HUES48 (cell line): Measurements from ENCODE around the gene TGFBI.
"Not testable (repeated sequence)": the region's sequence is repeated elsewhere in the genome, so short reads cannot be mapped to it uniquely, and the experiment has no call there.

ENCODE experiments used
- H3K27ac ChIP-seq: one replicate; pipeline ENCODE4 v1.7.0; 2013; ENCODE audit warnings: low read depth, low read length, inconsistent platforms
- H3K27me3 ChIP-seq: 2 replicates; pipeline ENCODE4 v1.6.1; 2013; ENCODE audit warnings: mild to moderate bottlenecking, low read length; ENCODE audit not compliant: control insufficient read depth, insufficient read depth
- H3K36me3 ChIP-seq: 2 replicates; pipeline ENCODE4 v1.6.1; 2013; ENCODE audit warnings: low read length; ENCODE audit not compliant: control insufficient read depth, insufficient read depth
- H3K4me1 ChIP-seq: 2 replicates; pipeline ENCODE4 v1.6.1; 2013; ENCODE audit warnings: mild to moderate bottlenecking, low read length; ENCODE audit not compliant: control insufficient read depth, insufficient read depth
- H3K4me3 ChIP-seq: 2 replicates; pipeline ENCODE4 v1.5.1; 2013; ENCODE audit warnings: mild to moderate bottlenecking, low read depth, low read length
- H3K9ac ChIP-seq: 2 replicates; pipeline ENCODE4 v1.6.1; 2013; ENCODE audit warnings: mild to moderate bottlenecking, low read depth, low read length, moderate library complexity
- H3K9me3 ChIP-seq: 2 replicates; pipeline ENCODE4 v1.6.1; 2013; ENCODE audit warnings: low read length; ENCODE audit not compliant: control insufficient read depth, insufficient read depth

Gene TGFBI

DNA sequence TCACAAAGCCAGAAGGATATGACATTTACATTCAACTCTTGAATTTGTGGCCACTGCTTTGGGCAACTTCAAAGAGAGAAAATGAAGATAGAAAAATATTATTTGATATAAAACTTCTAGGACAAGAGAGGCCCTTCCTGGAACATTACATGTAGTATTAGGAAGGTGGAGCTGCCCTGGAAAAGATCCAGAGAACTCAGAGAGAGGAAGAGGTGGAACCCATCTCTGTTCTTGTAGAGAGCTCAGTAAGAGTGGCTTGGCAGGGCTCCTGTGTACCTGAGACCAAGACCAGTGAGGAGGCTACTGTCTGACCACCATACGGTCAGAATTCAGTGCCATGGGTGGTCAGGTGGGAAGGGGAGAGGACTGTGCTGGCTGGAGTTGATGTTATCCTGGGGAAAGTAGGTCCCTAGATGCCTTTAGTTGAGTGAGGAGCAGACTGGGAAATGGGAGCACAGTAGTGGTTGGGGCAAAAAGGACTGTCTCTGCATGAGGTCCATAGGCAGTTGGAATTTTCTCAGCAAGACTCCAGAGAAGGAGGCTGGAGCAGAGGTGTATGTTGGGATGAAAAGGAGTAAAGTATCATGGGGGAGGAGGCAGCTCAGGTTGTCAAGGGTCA is 7.6 kb downstream of the TGFBI start:
- H3K4me1 ChIP-seq, result no peaks in the 10 kb centered on the region
- no peaks in the 10 kb centered on the region for H3K9me3 ChIP-seq
- no peak overlapping the region for H3K9ac ChIP-seq
- H3K4me3 ChIP-seq, result no peak overlapping the region
- no peak overlapping the region for H3K27ac ChIP-seq
- H3K27me3 ChIP-seq, result peaks cover 3% of the 10 kb centered on the region; the same call in 1 of the 2 replicates
- no peaks in the 10 kb centered on the region for H3K36me3 ChIP-seq

DNA sequence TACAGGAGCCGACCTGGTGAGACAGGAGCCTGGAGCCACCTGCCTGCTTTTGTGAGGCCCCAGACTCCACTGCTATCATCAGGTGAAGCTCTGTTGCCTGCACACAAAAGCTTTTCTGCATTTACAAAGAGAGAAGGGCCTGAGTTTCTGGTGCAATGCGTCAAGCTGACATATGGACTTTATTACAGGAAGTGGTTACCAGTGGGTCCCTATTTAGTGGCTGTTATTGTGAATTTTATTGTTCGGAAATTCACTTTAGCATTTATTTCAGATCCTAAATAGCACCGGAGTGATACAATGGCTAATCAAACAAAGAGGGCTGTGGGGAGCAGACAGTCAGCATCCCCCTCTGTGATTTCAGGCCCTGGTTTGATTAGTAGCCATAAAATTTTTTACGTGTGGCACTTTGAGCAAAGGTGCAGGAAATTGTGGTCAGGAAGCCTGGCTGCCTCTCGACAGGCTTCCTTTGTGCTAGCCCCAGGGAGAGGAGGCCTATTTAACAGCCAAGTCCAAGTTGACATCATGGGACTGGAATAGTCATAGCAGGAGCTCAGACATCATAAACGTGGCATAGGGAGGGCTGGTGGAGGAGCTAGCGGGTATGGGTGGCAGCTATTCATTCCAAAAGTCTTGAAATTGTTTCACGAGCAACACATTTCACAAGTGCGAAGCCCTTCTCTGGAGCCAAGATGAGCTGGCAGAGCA is 8.4 kb downstream of the TGFBI start:
- H3K27me3 ChIP-seq, result no peaks in the 10 kb centered on the region
- H3K4me1 ChIP-seq, result 0 out of 2 replicates have a peak, but pooled peaks cover under 1% of the 10 kb centered on the region
- no peaks in the 10 kb centered on the region for H3K36me3 ChIP-seq
- no peaks in the 10 kb centered on the region for H3K9me3 ChIP-seq
- H3K27ac ChIP-seq, result no peak overlapping the region
- H3K4me3 ChIP-seq, result no peak overlapping the region
- no peak overlapping the region for H3K9ac ChIP-seq

DNA sequence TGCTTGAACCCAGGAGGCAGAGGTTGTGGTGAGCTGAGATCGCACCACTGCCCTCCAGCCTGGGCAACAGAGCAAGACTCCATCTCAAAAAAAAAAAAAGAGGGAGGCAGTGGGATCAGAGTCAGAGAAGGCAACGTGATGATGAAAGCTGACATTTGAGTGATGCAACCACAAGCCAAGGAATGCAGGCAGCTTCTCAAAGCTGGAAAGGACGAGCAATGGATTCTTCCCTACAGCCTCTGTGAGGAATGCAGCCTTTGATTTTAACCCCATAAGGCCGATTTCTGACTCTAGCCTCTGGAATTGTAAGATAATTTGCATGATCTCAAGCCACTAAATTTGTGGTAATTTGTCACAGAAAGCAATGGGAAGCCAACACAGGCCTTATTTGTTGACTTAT is 9.8 kb downstream of the TGFBI start:
- H3K27me3 ChIP-seq, result no peaks in the 10 kb centered on the region
- H3K9ac ChIP-seq, result no peak overlapping the region

DNA sequence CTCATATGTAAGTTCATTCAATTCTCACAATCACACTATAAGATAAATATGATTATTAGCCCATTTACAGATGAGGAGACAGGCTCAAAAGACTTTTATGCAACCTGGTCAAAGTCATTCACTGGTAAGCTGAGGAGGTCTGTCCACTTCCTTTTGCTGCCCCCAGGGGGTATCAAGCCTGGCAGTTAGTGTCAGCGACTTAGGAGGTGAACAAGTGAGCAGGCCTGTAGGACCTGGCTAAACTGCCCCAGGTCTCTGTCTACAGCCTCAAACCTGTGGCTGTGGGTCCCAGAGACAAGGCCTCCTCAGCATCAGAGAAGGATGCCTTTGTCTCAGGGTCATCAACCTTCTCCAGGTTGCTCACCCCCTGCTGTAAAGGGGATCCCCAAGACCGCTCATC is 10.4 kb downstream of the TGFBI start:
- H3K36me3 ChIP-seq, result no peaks in the 10 kb centered on the region
- no peak overlapping the region for H3K27ac ChIP-seq
- H3K4me1 ChIP-seq, result 0 out of 2 replicates have a peak, but pooled peaks cover 6% of the 10 kb centered on the region
- no peaks in the 10 kb centered on the region for H3K9me3 ChIP-seq
- H3K9ac ChIP-seq, result no peak overlapping the region
- H3K27me3 ChIP-seq, result no peaks in the 10 kb centered on the region
- no peak overlapping the region for H3K4me3 ChIP-seq

More for the DNA sequence above, 9.8 kb downstream of the TGFBI start:
- Histone ChIP-seq H3K27ac (no peak overlapping the region), H3K36me3 (no peaks in the 10 kb centered on the region), H3K4me3 (no peak overlapping the region), H3K4me1 (0 out of 2 replicates have a peak, but pooled peaks cover 6% of the 10 kb centered on the region), H3K9me3 (no peaks in the 10 kb centered on the region)

DNA sequence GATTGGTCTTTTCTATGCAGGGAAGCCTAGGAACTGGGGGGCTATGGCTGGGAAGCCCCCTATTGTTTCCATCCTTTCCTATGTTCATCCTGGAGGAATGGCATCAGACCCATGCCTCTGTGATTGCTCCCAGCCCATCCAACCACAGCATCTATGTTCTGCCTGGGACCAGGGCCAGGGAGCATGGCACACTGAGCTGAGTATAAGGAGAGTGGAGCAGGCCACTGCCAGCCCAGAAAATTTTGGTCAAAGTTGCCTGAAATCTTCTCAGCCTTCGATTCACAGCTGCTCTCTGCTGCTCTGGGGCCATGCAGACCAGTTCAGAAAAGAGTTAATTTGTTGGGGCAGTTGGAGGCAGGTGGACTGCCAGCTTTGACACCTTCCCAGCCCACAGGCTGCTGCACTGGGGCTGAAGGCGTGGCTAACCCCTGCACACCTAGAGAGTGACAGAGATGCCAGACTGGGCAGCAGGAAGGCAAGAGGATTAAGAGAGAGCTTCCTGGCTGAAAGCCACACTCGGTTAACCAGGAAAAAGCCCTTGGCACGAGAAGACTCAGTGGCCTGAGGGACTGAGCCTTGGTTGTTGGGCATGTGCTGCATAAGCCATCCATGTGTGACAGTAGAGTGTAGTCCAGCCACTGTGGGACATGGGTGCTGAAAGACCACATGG is 12.1 kb downstream of the TGFBI start:
- Histone ChIP-seq H3K4me1 (0 out of 2 replicates have a peak, but pooled peaks cover 6% of the 10 kb centered on the region), H3K27me3 (no peaks in the 10 kb centered on the region), H3K9ac (no peak overlapping the region), H3K36me3 (no peaks in the 10 kb centered on the region), H3K4me3 (no peak overlapping the region), H3K9me3 (no peaks in the 10 kb centered on the region), H3K27ac (no peak overlapping the region)

DNA sequence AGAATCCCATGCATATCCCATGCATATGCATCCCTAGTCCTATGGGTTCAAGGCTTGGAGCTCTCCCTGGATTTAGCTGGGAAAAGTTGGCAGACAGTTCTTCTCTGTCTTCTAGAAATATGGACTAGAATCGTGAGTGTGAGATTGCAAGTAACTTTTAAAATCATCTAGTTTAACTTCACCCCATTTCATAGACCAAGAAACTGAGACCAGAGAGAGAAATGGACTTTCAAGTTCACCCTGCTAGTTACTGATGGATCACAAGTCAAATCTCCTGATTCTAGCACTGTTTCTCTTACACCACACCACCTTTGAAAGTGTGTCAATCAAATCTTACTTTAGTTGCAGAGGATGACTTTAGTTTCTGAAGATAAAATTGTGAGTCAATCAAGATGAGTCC is 13.4 kb downstream of the TGFBI start:
- Histone ChIP-seq H3K9me3 (no peaks in the 10 kb centered on the region), H3K4me1 (0 out of 2 replicates have a peak, but pooled peaks cover 6% of the 10 kb centered on the region), H3K27me3 (no peaks in the 10 kb centered on the region), H3K4me3 (no peak overlapping the region), H3K27ac (no peak overlapping the region), H3K9ac (no peak overlapping the region), H3K36me3 (no peaks in the 10 kb centered on the region)

DNA sequence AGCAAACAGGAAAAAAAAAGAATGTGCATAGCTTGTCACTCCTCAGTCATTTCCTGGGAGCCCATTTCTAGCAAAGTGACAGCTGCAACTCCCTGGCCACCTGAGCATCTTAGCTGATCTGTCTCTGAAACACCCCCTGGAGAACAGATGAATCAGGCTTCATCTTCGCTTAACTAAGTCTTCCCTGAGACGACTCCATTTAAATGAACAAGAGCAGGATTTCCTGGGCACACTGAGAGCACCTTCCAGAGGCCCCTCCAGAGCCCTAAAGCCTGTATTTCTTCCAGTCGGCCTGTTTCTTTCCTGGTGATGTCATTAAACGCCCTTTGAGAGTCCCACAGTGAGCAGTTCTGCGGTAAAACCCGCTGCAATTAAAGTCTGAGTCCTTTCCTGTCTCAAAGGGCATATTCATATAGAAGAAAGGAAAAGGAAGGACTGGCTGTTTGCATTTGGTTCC is 13.9 kb downstream of the TGFBI start:
- H3K36me3 ChIP-seq, result no peaks in the 10 kb centered on the region
- no peak overlapping the region for H3K9ac ChIP-seq
- no peaks in the 10 kb centered on the region for H3K9me3 ChIP-seq
- H3K27me3 ChIP-seq, result no peaks in the 10 kb centered on the region
- H3K4me1 ChIP-seq, result 0 out of 2 replicates have a peak, but pooled peaks cover 6% of the 10 kb centered on the region
- H3K4me3 ChIP-seq, result no peak overlapping the region
- H3K27ac ChIP-seq, result no peak overlapping the region

DNA sequence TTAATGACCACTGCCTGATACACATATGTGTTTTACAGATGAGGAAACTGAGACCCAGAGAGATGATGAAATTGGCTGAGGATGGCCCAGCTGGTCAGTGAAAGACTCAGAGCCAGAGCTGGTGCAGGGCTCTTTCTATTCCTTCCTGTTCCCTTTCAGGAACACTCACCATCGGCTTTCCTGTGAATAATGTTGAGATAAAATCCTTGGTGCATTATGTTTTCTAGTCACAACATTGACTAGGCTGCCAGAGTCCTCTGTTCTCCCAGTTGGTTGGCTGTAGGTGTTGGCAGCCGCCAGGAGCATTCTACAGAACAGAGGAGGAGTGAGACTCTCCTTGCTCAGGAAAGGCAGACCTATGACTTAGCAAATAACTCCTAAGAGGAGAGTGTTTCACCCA is 14.8 kb downstream of the TGFBI start:
- Histone ChIP-seq H3K9ac (no peak overlapping the region), H3K4me3 (no peak overlapping the region), H3K27me3 (no peaks in the 10 kb centered on the region), H3K4me1 (0 out of 2 replicates have a peak, but pooled peaks cover 6% of the 10 kb centered on the region), H3K36me3 (no peaks in the 10 kb centered on the region), H3K27ac (no peak overlapping the region), H3K9me3 (no peaks in the 10 kb centered on the region)

DNA sequence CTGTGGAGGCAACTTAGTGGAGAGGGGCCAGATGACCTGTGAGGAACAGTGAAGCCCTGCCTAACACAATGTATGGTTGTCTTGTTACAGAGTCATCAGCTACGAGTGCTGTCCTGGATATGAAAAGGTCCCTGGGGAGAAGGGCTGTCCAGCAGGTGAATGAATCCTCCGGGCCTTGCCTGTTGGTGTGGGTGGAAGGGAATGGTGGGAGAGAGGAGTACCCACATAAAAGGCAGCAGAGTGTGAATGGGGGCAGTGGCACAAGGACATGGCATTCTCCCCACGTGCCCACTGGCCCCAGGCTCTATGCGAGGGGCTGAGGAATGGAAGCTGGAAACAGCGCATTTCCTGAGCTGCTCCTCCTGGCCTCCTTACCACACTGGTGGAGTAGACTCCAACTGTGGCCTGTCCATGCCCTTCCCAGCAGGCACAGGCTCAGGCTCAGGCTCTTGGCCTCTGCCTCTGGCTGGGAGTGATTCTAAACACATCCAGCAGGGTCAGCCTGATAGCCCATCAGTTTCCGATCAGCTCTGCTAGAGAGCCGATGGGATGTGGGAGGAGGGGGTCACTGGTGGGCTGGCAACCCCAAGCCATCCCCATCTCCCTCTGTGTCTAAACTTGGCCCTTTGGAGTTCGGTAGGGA is 15.3 kb downstream of the TGFBI start:
- Histone ChIP-seq H3K27ac (no peak overlapping the region), H3K4me1 (0 out of 2 replicates have a peak, but pooled peaks cover 6% of the 10 kb centered on the region), H3K9ac (no peak overlapping the region), H3K36me3 (no peaks in the 10 kb centered on the region), H3K9me3 (no peaks in the 10 kb centered on the region), H3K4me3 (no peak overlapping the region), H3K27me3 (no peaks in the 10 kb centered on the region)

DNA sequence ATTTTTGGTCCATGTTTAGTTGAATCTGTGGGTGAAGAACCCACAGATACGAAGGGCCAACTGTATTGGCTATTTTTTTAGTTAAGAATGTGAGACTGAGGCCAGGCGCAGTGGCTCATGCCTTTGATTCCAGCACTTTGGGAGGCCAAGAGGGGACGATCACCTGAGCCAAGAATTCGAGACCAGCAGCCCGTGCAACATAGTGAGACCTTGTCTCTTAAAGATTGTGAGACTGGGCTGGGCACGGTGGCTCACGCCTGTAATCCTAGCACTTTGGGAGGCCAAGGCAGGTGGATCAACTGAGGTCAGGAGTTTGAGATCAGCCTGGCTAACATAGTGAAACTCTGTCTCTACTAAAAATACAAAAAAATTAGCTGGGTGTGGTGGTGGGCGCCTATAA is 16.2 kb downstream of the TGFBI start:
- H3K4me3 ChIP-seq, H3K27me3 ChIP-seq, H3K27ac ChIP-seq, H3K36me3 ChIP-seq, H3K9me3 ChIP-seq, H3K4me1 ChIP-seq, H3K9ac ChIP-seq: not testable (repeated sequence)
